Sciatic nerve (tissue), 2 donors: ENCODE data around the gene HNRNPA3. TPM values are rescaled to one million over a fixed set of nuclear protein-coding genes. Genes with fewer than 3 reads are reported as not detected.

Source experiments
- ATAC-seq: fragments of 200-7000 bp; cut with Tn5 transposase; one replicate; pipeline ENCODE4 v1.9.1; 2020; ENCODE audit warnings: mild to moderate bottlenecking, moderate library complexity
- DNase-seq: peaks from one replicate; pipeline ENCODE4 v3.0.0-alpha.2; 2020; ENCODE audit warnings: low spot score
- intact Hi-C: fragments of 100-400 bp; cut with DNase I; formaldehyde crosslinking; loops from one replicate; pipeline ENCODE4 v1.14.2; 2022
- total RNA-seq: library from RNA; stranded (reverse); fragmentation: NEBNext Ultra II Directional; extraction: Animal tissue kit (Norgen Biotek cat#: 25700); gene quantifications from one replicate; pipeline ENCODE4 v1.2.1, GENCODE V29; 2021
- donor health status: DM: no; HTN: no; CAD: no.
- donor health status: DM: no; HTN: no; CAD: no.

The HNRNPA3 gene
- total RNA-seq, 1 donor from 2014 or later = 161 TPM

GRCh38 chr2:177247693-177248262 is 35.2 kb downstream of the HNRNPA3 start:
- ATAC-seq (no peak), DNase-seq (no peak)

GRCh38 chr2:177249038-177249437 is 36.4 kb downstream of the HNRNPA3 start:
- no peak for DNase-seq
- no peak for ATAC-seq
- intact Hi-C loops = no loop called here

More at GRCh38 chr2:177247693-177248262, 35.2 kb downstream of the HNRNPA3 start:
- intact Hi-C loops = no loop called here

GRCh38 chr2:177250461-177250860 is 37.9 kb downstream of the HNRNPA3 start:
- no peak for DNase-seq
- no peak for ATAC-seq
- intact Hi-C loops = no loop called here

- ATAC-seq = peak; percentile 8
- intact Hi-C loops = no loop called here
- DNase-seq = no peak
Observed at GRCh38 chr2:177251165-177251542, 38.6 kb downstream of the HNRNPA3 start.

- no peak for ATAC-seq
Observed at GRCh38 chr2:177252808-177253531, 40.4 kb downstream of the HNRNPA3 start.

GRCh38 chr2:177253704-177254103 is 41.1 kb downstream of the HNRNPA3 start:
- DNase-seq (no peak), ATAC-seq (no peak)
- intact Hi-C loops = no loop called here

More at GRCh38 chr2:177252808-177253531, 40.4 kb downstream of the HNRNPA3 start:
- DNase-seq = no peak
- intact Hi-C loops = no loop called here

- DNase-seq (no peak), ATAC-seq (no peak)
- intact Hi-C loops = no loop called here
Observed at GRCh38 chr2:177254433-177255226, 42.0 kb downstream of the HNRNPA3 start.

- intact Hi-C loops = no loop called here
- ATAC-seq (no peak), DNase-seq (no peak)
Observed at GRCh38 chr2:177255227-177255601, 42.6 kb downstream of the HNRNPA3 start.

GRCh38 chr2:177256026-177256425 is 43.4 kb downstream of the HNRNPA3 start:
- ATAC-seq (no peak), DNase-seq (no peak)
- intact Hi-C loops = no loop called here

GRCh38 chr2:177256695-177257094 is 44.1 kb downstream of the HNRNPA3 start:
- intact Hi-C loops = no loop called here
- no peak for DNase-seq
- ATAC-seq = no peak

GRCh38 chr2:177257471-177257870 is 44.9 kb downstream of the HNRNPA3 start:
- ATAC-seq = no peak
- intact Hi-C loops = no loop called here
- DNase-seq = no peak

- intact Hi-C loops = no loop called here
- DNase-seq = no peak
- no peak for ATAC-seq
Observed at GRCh38 chr2:177258059-177258458, 45.5 kb downstream of the HNRNPA3 start.

GRCh38 chr2:177260379-177260778 is 47.8 kb downstream of the HNRNPA3 start:
- DNase-seq = no peak
- intact Hi-C loops = loop anchor here (10.0 kb wide), 1 partner anchor 96 kb away; no protein-coding TSS in a partner anchor
- no peak for ATAC-seq

GRCh38 chr2:177261116-177262060 is 48.8 kb downstream of the HNRNPA3 start:
- intact Hi-C loops = loop anchor here (2.0 to 10.0 kb wide), 2 partner anchors 47 to 97 kb away; no protein-coding TSS in a partner anchor

GRCh38 chr2:177262092-177262491 is 49.5 kb downstream of the HNRNPA3 start:
- intact Hi-C loops = loop anchor here (2.0 to 10.0 kb wide), 2 partner anchors 47 to 97 kb away; no protein-coding TSS in a partner anchor
- DNase-seq = no peak
- ATAC-seq = no peak

More at GRCh38 chr2:177261116-177262060, 48.8 kb downstream of the HNRNPA3 start:
- DNase-seq (no peak), ATAC-seq (no peak)

GRCh38 chr2:177262958-177263450 is 50.4 kb downstream of the HNRNPA3 start:
- DNase-seq (no peak), ATAC-seq (no peak)
- intact Hi-C loops = loop anchor here (2.0 to 10.0 kb wide), 2 partner anchors 48 to 98 kb away; no protein-coding TSS in a partner anchor

GRCh38 chr2:177263451-177264208 is 51.0 kb downstream of the HNRNPA3 start:
- ATAC-seq (peak; percentile 90), DNase-seq (peak; percentile 99)
- intact Hi-C loops = loop anchor here (2.0 to 10.0 kb wide), 2 partner anchors 49 to 99 kb away; no protein-coding TSS in a partner anchor
